ENCODE results near the gene OR10A3. TPM values are rescaled to one million over a fixed set of nuclear protein-coding genes. Genes with fewer than 3 reads are reported as not detected.

The OR10A3 gene
- total and polyA plus RNA-seq, 2 donors from 2014 or later: not detected

DNA sequence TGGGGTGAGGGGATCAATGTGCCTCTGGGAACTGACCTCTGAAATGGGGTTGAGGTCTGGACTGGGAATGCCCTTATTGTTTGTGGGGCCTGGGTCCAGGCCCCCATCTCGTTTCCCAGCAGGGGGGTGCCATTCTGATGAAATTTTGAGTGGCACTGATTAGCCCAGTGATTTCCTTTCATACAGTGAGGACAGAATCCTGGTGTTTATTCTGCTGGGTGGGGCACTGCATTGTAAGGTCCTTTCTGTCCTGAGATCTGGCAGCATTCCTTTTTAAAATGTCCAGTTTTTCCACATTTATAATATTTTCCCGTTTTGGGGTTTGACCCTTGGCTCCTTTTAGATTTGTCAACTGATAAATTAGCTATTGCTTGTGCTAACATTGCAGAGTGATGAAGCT is 37.6 kb downstream of the OR10A3 start:
- Histone ChIP-seq H3K27ac (ENCODE audit: low read depth in 2 of 2, low read length in 2 of 2) (no peak overlapping the region), H3K27me3 (ENCODE audit: control insufficient read depth, insufficient read depth, low read length) (no peaks in the 10 kb centered on the region), H3K9ac (ENCODE audit: low read length in 3 of 3) (no peak overlapping the region), H3K36me3 (ENCODE audit: control insufficient read depth in 2 of 3, insufficient read depth in 3 of 3, low read length in 3 of 3) (no peaks in the 10 kb centered on the region), H3K4me3 (ENCODE audit: low read length in 3 of 3) (no peak overlapping the region), H3K4me1 (ENCODE audit: control insufficient read depth in 2 of 3, insufficient read depth in 2 of 3, low read depth in 1 of 3, low read length in 3 of 3) (no peaks in the 10 kb centered on the region), H3K9me3 (ENCODE audit: control insufficient read depth in 2 of 3, insufficient read depth in 1 of 3, low read length in 3 of 3) (no peaks in the 10 kb centered on the region)
- intact Hi-C loops (cut with DNase I): no loop called here
- TF ChIP-seq, protein P1, sequence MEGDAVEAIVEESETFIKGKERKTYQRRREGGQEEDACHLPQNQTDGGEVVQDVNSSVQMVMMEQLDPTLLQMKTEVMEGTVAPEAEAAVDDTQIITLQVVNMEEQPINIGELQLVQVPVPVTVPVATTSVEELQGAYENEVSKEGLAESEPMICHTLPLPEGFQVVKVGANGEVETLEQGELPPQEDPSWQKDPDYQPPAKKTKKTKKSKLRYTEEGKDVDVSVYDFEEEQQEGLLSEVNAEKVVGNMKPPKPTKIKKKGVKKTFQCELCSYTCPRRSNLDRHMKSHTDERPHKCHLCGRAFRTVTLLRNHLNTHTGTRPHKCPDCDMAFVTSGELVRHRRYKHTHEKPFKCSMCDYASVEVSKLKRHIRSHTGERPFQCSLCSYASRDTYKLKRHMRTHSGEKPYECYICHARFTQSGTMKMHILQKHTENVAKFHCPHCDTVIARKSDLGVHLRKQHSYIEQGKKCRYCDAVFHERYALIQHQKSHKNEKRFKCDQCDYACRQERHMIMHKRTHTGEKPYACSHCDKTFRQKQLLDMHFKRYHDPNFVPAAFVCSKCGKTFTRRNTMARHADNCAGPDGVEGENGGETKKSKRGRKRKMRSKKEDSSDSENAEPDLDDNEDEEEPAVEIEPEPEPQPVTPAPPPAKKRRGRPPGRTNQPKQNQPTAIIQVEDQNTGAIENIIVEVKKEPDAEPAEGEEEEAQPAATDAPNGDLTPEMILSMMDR (IDR thresholded peaks at IDR 0.05; ENCODE audit: borderline replicate concordance, extremely low read depth, insufficient read depth): no peak
- FAIRE-seq: no peak
- DNase-seq: no peak

DNA sequence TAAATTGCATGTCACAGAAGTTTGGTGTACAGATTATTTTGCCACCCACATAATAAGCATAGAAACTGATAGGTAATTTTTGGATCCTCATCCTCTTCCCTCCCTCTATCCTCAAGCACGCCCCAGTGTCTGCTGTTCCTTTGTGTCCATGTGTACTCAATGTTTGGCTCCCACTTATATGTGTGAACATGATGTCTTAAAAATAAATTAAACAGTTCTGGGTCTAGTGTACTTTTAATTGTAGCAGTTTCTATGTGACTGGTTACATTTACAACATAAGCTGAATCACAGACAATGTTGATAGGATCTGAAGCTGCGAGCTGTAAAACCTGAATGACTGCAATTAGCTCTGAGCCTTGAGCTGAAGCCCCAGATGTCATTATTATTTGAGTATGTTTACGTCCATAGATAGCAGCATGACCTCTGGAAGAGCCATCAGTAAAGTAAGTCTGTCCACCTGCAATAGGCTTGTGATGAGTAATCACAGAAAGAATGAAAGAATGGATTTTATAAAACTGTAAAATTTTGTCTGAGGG is 40.1 kb downstream of the OR10A3 start:
- FAIRE-seq (no peak), DNase-seq (no peak)
- H3K36me3 ChIP-seq (ENCODE audit: control insufficient read depth in 2 of 3, insufficient read depth in 3 of 3, low read length in 3 of 3): no peaks in the 10 kb centered on the region
- intact Hi-C loops (cut with DNase I): no loop called here
- no peak overlapping the region for H3K27ac ChIP-seq (ENCODE audit: low read depth in 2 of 2, low read length in 2 of 2)
- no peak overlapping the region for H3K4me3 ChIP-seq (ENCODE audit: low read length in 3 of 3)
- no peak overlapping the region for H3K9ac ChIP-seq (ENCODE audit: low read length in 3 of 3)
- H3K9me3 ChIP-seq (ENCODE audit: control insufficient read depth in 2 of 3, insufficient read depth in 1 of 3, low read length in 3 of 3): no peaks in the 10 kb centered on the region
- no peaks in the 10 kb centered on the region for H3K27me3 ChIP-seq (ENCODE audit: control insufficient read depth, insufficient read depth, low read length)
- TF ChIP-seq, protein P1 (IDR thresholded peaks at IDR 0.05; ENCODE audit: borderline replicate concordance, extremely low read depth, insufficient read depth): no peak
- H3K4me1 ChIP-seq (ENCODE audit: control insufficient read depth in 2 of 3, insufficient read depth in 2 of 3, low read depth in 1 of 3, low read length in 3 of 3): no peaks in the 10 kb centered on the region

DNA sequence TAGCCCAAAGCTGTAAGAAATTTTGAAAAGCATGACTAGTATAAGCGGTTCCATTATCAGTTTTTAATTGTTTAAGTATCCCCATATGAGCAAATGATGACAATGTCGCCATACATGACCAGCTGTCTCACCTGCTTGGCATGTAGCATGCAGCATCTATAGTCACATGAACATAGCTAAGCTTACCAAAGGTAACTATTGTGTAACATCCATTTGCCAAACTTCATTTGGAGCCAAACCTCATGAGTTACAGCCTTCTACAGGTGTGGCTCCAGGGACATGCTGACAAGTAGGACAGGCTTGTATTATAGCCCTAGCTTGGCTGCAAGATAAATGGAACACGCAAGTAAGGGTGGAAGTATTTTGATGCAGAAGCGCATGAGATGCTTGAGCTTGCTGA is 40.8 kb downstream of the OR10A3 start:
- DNase-seq (no peak), FAIRE-seq (no peak)
- intact Hi-C loops (cut with DNase I): no loop called here
- Histone ChIP-seq H3K27ac (ENCODE audit: low read depth in 2 of 2, low read length in 2 of 2) (no peak overlapping the region), H3K9me3 (ENCODE audit: control insufficient read depth in 2 of 3, insufficient read depth in 1 of 3, low read length in 3 of 3) (no peaks in the 10 kb centered on the region), H3K27me3 (ENCODE audit: control insufficient read depth, insufficient read depth, low read length) (no peaks in the 10 kb centered on the region), H3K36me3 (ENCODE audit: control insufficient read depth in 2 of 3, insufficient read depth in 3 of 3, low read length in 3 of 3) (no peaks in the 10 kb centered on the region), H3K9ac (ENCODE audit: low read length in 3 of 3) (no peak overlapping the region), H3K4me1 (ENCODE audit: control insufficient read depth in 2 of 3, insufficient read depth in 2 of 3, low read depth in 1 of 3, low read length in 3 of 3) (no peaks in the 10 kb centered on the region), H3K4me3 (ENCODE audit: low read length in 3 of 3) (no peak overlapping the region)
- TF ChIP-seq, protein P1 (IDR thresholded peaks at IDR 0.05; ENCODE audit: borderline replicate concordance, extremely low read depth, insufficient read depth): no peak

DNA sequence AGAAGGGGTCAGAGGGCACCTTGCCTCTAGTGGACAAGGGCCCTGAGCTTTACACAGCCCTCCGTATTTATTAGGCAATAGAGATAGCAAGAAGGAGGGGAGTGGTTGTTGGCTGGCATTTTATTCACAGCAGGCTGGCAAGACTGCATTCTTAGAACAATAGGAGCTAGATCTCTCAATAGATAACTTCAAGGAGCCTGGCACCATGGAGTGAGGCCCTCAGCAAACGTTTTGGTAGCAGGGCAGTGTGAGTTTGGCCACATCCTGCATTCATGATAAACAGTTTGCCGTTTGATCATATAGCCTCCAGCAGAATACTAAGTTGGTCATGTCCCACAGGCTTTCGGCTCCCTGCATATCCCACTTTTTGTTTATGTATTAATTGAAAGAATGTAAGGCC is 42.1 kb downstream of the OR10A3 start:
- H3K9me3 ChIP-seq (ENCODE audit: control insufficient read depth in 2 of 3, insufficient read depth in 1 of 3, low read length in 3 of 3): no peaks in the 10 kb centered on the region
- intact Hi-C loops (cut with DNase I): loop anchor here (10.0 kb wide), 1 partner anchor 85 kb away; the partner anchor contains the start of gene EIF3F
- no peak overlapping the region for H3K9ac ChIP-seq (ENCODE audit: low read length in 3 of 3)
- no peak for DNase-seq
- H3K27ac ChIP-seq (ENCODE audit: low read depth in 2 of 2, low read length in 2 of 2): no peak overlapping the region
- TF ChIP-seq, protein P1 (IDR thresholded peaks at IDR 0.05; ENCODE audit: borderline replicate concordance, extremely low read depth, insufficient read depth): no peak
- H3K27me3 ChIP-seq (ENCODE audit: control insufficient read depth, insufficient read depth, low read length): no peaks in the 10 kb centered on the region
- no peak for FAIRE-seq
- no peak overlapping the region for H3K4me3 ChIP-seq (ENCODE audit: low read length in 3 of 3)
- H3K4me1 ChIP-seq (ENCODE audit: control insufficient read depth in 2 of 3, insufficient read depth in 2 of 3, low read depth in 1 of 3, low read length in 3 of 3): no peaks in the 10 kb centered on the region
- H3K36me3 ChIP-seq (ENCODE audit: control insufficient read depth in 2 of 3, insufficient read depth in 3 of 3, low read length in 3 of 3): no peaks in the 10 kb centered on the region

All from kidney (tissue), 14 donors.